ENCODE results near the gene LHFPL3. TPM values are rescaled to one million over a fixed set of nuclear protein-coding genes. Genes with fewer than 3 reads are reported as not detected.

Gene LHFPL3
- total RNA-seq, 4 donors from 2014 or later = not detected

DNA sequence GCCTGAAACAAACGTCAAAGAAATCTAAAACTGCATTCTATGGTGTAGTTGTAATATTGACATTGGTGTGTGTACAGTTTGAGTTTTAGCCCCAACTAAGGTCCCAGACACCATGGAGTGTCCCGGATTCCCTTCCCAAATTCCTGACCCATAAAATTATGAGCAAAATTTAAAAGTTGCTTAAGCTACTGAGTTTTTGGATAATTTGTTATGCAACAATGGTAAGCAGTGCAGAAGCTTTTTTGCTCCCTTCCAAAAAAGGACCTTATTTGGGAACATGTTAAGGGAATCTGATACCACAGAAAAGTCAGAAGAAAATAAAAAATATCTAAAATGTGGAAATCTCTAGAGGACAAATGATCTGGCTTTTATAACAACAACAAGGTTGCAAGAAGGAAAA, 622.4 kb downstream of the LHFPL3 start:
- intact Hi-C loops (cut with DNase I) = no loop called here
- WGBS, 2 donors = 72 to 75% methylated on average over 2 of the region's 2 CpGs
- no peak for TF ChIP-seq POLR2A (IDR thresholded peaks at IDR 0.05)
- TF ChIP-seq, protein P1, sequence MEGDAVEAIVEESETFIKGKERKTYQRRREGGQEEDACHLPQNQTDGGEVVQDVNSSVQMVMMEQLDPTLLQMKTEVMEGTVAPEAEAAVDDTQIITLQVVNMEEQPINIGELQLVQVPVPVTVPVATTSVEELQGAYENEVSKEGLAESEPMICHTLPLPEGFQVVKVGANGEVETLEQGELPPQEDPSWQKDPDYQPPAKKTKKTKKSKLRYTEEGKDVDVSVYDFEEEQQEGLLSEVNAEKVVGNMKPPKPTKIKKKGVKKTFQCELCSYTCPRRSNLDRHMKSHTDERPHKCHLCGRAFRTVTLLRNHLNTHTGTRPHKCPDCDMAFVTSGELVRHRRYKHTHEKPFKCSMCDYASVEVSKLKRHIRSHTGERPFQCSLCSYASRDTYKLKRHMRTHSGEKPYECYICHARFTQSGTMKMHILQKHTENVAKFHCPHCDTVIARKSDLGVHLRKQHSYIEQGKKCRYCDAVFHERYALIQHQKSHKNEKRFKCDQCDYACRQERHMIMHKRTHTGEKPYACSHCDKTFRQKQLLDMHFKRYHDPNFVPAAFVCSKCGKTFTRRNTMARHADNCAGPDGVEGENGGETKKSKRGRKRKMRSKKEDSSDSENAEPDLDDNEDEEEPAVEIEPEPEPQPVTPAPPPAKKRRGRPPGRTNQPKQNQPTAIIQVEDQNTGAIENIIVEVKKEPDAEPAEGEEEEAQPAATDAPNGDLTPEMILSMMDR (IDR thresholded peaks at IDR 0.05) = no peak
- H3K27me3 ChIP-seq = no peaks in the 10 kb centered on the region
- no peaks in the 10 kb centered on the region for H3K36me3 ChIP-seq
- no peaks in the 10 kb centered on the region for H3K9me3 ChIP-seq
- no peak overlapping the region for H3K4me3 ChIP-seq (replicated peaks in 1 of 3)
- peak overlapping the region in 1 of 3 donors; percentile 24 for H3K27ac ChIP-seq
- no peak for DNase-seq
- H3K4me1 ChIP-seq = peaks cover 12 to 30% of the 10 kb centered on the region in 2 donors

DNA sequence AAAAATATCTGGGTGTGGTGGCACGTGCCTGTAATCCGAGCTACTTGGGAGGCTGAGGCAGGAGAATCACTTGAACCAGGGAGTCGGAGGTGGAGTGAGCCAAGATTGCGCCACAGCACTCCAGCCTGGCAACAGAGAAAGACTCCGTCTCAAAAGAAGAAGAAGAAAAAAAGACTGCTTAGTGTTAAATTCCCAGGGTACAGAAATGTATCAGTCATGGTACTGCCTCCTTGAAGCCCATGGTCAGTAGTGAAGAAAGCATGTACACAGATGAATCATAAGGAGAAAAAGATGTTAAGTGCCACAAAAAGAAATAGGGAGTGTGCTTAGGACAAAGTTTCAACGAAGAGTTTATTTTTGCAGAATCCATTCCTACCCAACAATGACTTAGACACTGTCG, 623.1 kb downstream of the LHFPL3 start:
- no peak overlapping the region for H3K4me3 ChIP-seq (replicated peaks in 1 of 3)
- TF ChIP-seq POLR2A (IDR thresholded peaks at IDR 0.05) = no peak
- TF ChIP-seq, protein P1 (IDR thresholded peaks at IDR 0.05) = no peak
- H3K4me1 ChIP-seq = peaks cover 11 to 25% of the 10 kb centered on the region in 2 donors
- 69 to 82% methylated on average over 7 of the region's 7 CpGs for WGBS, 2 donors
- intact Hi-C loops (cut with DNase I) = no loop called here
- no peaks in the 10 kb centered on the region for H3K9me3 ChIP-seq
- no peak for DNase-seq
- H3K27me3 ChIP-seq = no peaks in the 10 kb centered on the region
- H3K36me3 ChIP-seq = no peaks in the 10 kb centered on the region
- peak overlapping the region in 2 of 3 donors; percentile 43 to 48 for H3K27ac ChIP-seq

DNA sequence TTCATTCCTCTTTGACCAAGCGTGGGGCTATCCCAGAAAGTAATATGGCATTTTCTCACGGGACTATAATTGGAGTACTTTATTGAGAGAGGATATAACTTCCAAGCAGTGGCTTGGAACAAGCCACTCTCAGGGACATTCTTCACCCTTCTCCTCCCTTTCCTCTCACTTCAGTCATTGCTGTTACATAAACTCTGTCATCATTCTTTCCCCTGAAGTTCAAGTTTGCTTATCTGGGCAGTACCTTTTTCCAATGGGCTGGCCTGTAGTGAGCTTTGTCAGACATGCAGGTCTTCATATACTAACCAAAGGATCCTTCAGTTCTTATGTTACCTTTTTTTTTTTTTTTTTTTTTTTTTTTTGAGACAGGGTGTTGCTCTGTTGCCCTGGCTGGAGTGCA, 626.9 kb downstream of the LHFPL3 start:
- TF ChIP-seq, protein P1 (IDR thresholded peaks at IDR 0.05) = no peak
- no peak for TF ChIP-seq POLR2A (IDR thresholded peaks at IDR 0.05)
- H3K27me3 ChIP-seq = no peaks in the 10 kb centered on the region
- peaks cover 19 to 25% of the 10 kb centered on the region in 2 donors for H3K4me1 ChIP-seq
- no peak overlapping the region for H3K4me3 ChIP-seq (replicated peaks in 1 of 3)
- WGBS, 2 donors = 43 to 48% methylated on average over 2 of the region's 2 CpGs
- H3K9me3 ChIP-seq = no peaks in the 10 kb centered on the region
- peak; percentile 30 to 39 for DNase-seq
- intact Hi-C loops (cut with DNase I) = no loop called here
- peak overlapping the region; percentile 52 to 71 (median 61) for H3K27ac ChIP-seq
- H3K36me3 ChIP-seq = no peaks in the 10 kb centered on the region

Small RNA genes within 50 kb of the gene (small RNA-seq; reads per million reads assigned to genes)
- gene RN7SL8P = not detected

Other genes with a start within 250 kb of the LHFPL3 start
- 10 to 100 TPM; 21.8 to 43.8 (median 25.7) TPM for gene ORC5, start 120.6 kb upstream of the LHFPL3 start, total RNA-seq

Measured in thyroid gland (tissue), 4 donors.